ENCODE measurements around the gene UBAP1L. TPM values are rescaled to one million over a fixed set of nuclear protein-coding genes. Genes with fewer than 3 reads are reported as not detected.

Gene UBAP1L
- total RNA-seq, 1 donor from 2014 or later = 1.8 TPM

GRCh38 chr15:65087411-65087810 is 27.6 kb downstream of the UBAP1L start:
- H3K27ac ChIP-seq (ENCODE audit: low read depth, low read length) = no peak overlapping the region
- H3K27me3 ChIP-seq (ENCODE audit: insufficient read depth, low read length) = peaks cover 23% of the 10 kb centered on the region
- H3K4me2 ChIP-seq (ENCODE audit: low read length) = no peak overlapping the region
- H3K4me3 ChIP-seq (ENCODE audit: insufficient read depth, low read depth, low read length) = no peak overlapping the region
- no peak for FAIRE-seq
- no peak overlapping the region for H3K27ac Mint-ChIP-seq (ENCODE audit: unreplicated experiment)
- no peak for DNase-seq (ENCODE audit: low read depth)
- H3K4me1 ChIP-seq (ENCODE audit: insufficient read depth, low read length) = peaks cover 3% of the 10 kb centered on the region
- H3K9ac ChIP-seq (ENCODE audit: low read length) = no peak overlapping the region
- no peak overlapping the region for H3K4me3 Mint-ChIP-seq (ENCODE audit: unreplicated experiment)
- no peak overlapping the region for H2AFZ ChIP-seq (ENCODE audit: low read depth, low read length)
- H3K36me3 ChIP-seq (ENCODE audit: insufficient read depth, low read length) = no peaks in the 10 kb centered on the region
- TF ChIP-seq EZH2 (IDR thresholded peaks at IDR 0.05; ENCODE audit: insufficient read depth, low read length) = no peak
- no peak for TF ChIP-seq CTCF (IDR thresholded peaks at IDR 0.05; ENCODE audit: insufficient read depth, low read depth, low read length)
- no peaks in the 10 kb centered on the region for H3K9me3 ChIP-seq (ENCODE audit: insufficient read depth, low read depth, low read length)
- peaks cover 62% of the 10 kb centered on the region for H3K27me3 Mint-ChIP-seq (ENCODE audit: low read depth, unreplicated experiment)
- no peaks in the 10 kb centered on the region for H3K79me2 ChIP-seq (ENCODE audit: insufficient read depth, low read length)
- no peaks in the 10 kb centered on the region for H3K9me3 Mint-ChIP-seq (ENCODE audit: unreplicated experiment)
- H3K36me3 Mint-ChIP-seq (ENCODE audit: low read depth, unreplicated experiment) = peaks cover 2% of the 10 kb centered on the region
- H3K4me1 Mint-ChIP-seq (ENCODE audit: low read depth, unreplicated experiment) = peaks cover 7% of the 10 kb centered on the region
- H4K20me1 ChIP-seq (ENCODE audit: insufficient read depth, low read length) = no peaks in the 10 kb centered on the region

GRCh38 chr15:65086680-65087111 is 28.3 kb downstream of the UBAP1L start:
- peaks cover 23% of the 10 kb centered on the region for H3K27me3 ChIP-seq (ENCODE audit: insufficient read depth, low read length)
- Mint-ChIP-seq H3K4me1 (ENCODE audit: low read depth, unreplicated experiment) (peaks cover 9% of the 10 kb centered on the region), H3K27me3 (ENCODE audit: low read depth, unreplicated experiment) (peaks cover 62% of the 10 kb centered on the region), H3K4me3 (ENCODE audit: unreplicated experiment) (no peak overlapping the region), H3K9me3 (ENCODE audit: unreplicated experiment) (no peaks in the 10 kb centered on the region), H3K36me3 (ENCODE audit: low read depth, unreplicated experiment) (peaks cover 2% of the 10 kb centered on the region), H3K27ac (ENCODE audit: unreplicated experiment) (no peak overlapping the region)
- H3K36me3 ChIP-seq (ENCODE audit: insufficient read depth, low read length) = no peaks in the 10 kb centered on the region
- FAIRE-seq (no peak), DNase-seq (ENCODE audit: low read depth) (no peak)
- H4K20me1 ChIP-seq (ENCODE audit: insufficient read depth, low read length) = no peaks in the 10 kb centered on the region
- H3K4me2 ChIP-seq (ENCODE audit: low read length) = no peak overlapping the region
- peaks cover 7% of the 10 kb centered on the region for H3K4me1 ChIP-seq (ENCODE audit: insufficient read depth, low read length)
- no peak overlapping the region for H3K4me3 ChIP-seq (ENCODE audit: insufficient read depth, low read depth, low read length)
- H3K9me3 ChIP-seq (ENCODE audit: insufficient read depth, low read depth, low read length) = no peaks in the 10 kb centered on the region
- no peak overlapping the region for H3K9ac ChIP-seq (ENCODE audit: low read length)
- no peak for TF ChIP-seq EZH2 (IDR thresholded peaks at IDR 0.05; ENCODE audit: insufficient read depth, low read length)
- peak; percentile 14 for TF ChIP-seq CTCF (IDR thresholded peaks at IDR 0.05; ENCODE audit: insufficient read depth, low read depth, low read length)
- no peak overlapping the region for H2AFZ ChIP-seq (ENCODE audit: low read depth, low read length)
- no peaks in the 10 kb centered on the region for H3K79me2 ChIP-seq (ENCODE audit: insufficient read depth, low read length)
- H3K27ac ChIP-seq (ENCODE audit: low read depth, low read length) = no peak overlapping the region

- Histone ChIP-seq H3K4me2 (ENCODE audit: low read length) (no peak overlapping the region), H2AFZ (ENCODE audit: low read depth, low read length) (no peak overlapping the region), H3K9me3 (ENCODE audit: insufficient read depth, low read depth, low read length) (no peaks in the 10 kb centered on the region), H3K79me2 (ENCODE audit: insufficient read depth, low read length) (no peaks in the 10 kb centered on the region), H4K20me1 (ENCODE audit: insufficient read depth, low read length) (no peaks in the 10 kb centered on the region), H3K9ac (ENCODE audit: low read length) (no peak overlapping the region), H3K36me3 (ENCODE audit: insufficient read depth, low read length) (no peaks in the 10 kb centered on the region), H3K27me3 (ENCODE audit: insufficient read depth, low read length) (peaks cover 28% of the 10 kb centered on the region), H3K4me3 (ENCODE audit: insufficient read depth, low read depth, low read length) (no peak overlapping the region), H3K4me1 (ENCODE audit: insufficient read depth, low read length) (peaks cover 9% of the 10 kb centered on the region), H3K27ac (ENCODE audit: low read depth, low read length) (no peak overlapping the region)
- Mint-ChIP-seq H3K9me3 (ENCODE audit: unreplicated experiment) (no peaks in the 10 kb centered on the region), H3K4me3 (ENCODE audit: unreplicated experiment) (no peak overlapping the region), H3K27me3 (ENCODE audit: low read depth, unreplicated experiment) (peaks cover 67% of the 10 kb centered on the region), H3K27ac (ENCODE audit: unreplicated experiment) (no peak overlapping the region), H3K36me3 (ENCODE audit: low read depth, unreplicated experiment) (peaks cover 2% of the 10 kb centered on the region), H3K4me1 (ENCODE audit: low read depth, unreplicated experiment) (peaks cover 9% of the 10 kb centered on the region)
- TF ChIP-seq CTCF (IDR thresholded peaks at IDR 0.05; ENCODE audit: insufficient read depth, low read depth, low read length) (peak; percentile 41), EZH2 (IDR thresholded peaks at IDR 0.05; ENCODE audit: insufficient read depth, low read length) (no peak)
- no peak for FAIRE-seq
- no peak for DNase-seq (ENCODE audit: low read depth)
These were observed 28.9 kb downstream of the UBAP1L start for GRCh38 chr15:65085990-65086679.

Data from astrocyte (in vitro differentiated cells and primary cell).